ENCODE data around the gene ABCC1. TPM values are rescaled to one million over a fixed set of nuclear protein-coding genes. Genes with fewer than 3 reads are reported as not detected.

ABCC1 gene
- total RNA-seq, 1 experiment from 2014 or later: 16.1 TPM

- Histone ChIP-seq H3K4me2 (ENCODE audit: low read length) (no peak overlapping the region), H3K79me2 (ENCODE audit: low read length) (peaks cover 65% of the 10 kb centered on the region), H3K9me2 (replicated peaks; ENCODE audit: low read length) (no peaks in the 10 kb centered on the region), H2AFZ (ENCODE audit: low read length) (no peak overlapping the region), H4K20me1 (ENCODE audit: low read length) (no peaks in the 10 kb centered on the region), H3K9me3 (ENCODE audit: low read length) (no peaks in the 10 kb centered on the region), H3K27ac (ENCODE audit: low read length) (no peak overlapping the region), H3K36me3 (ENCODE audit: low read depth, low read length) (peaks cover 42% of the 10 kb centered on the region), H3K9ac (ENCODE audit: low read length) (no peak overlapping the region), H3K27me3 (ENCODE audit: low read length) (no peaks in the 10 kb centered on the region), H3F3A (ENCODE audit: low read length, unreplicated experiment) (no peaks in the 10 kb centered on the region), H3K4me1 (ENCODE audit: insufficient read depth, low read length) (no peaks in the 10 kb centered on the region), H3K4me3 (ENCODE audit: low read length) (no peak overlapping the region)
- DNase-seq (no peak), ATAC-seq (no peak)
- BruUV-seq (replicated peaks): no TSS peak
- CTCF ChIA-PET: no interaction called here
- TF ChIP-seq CTCF (conservative IDR thresholded peaks at IDR 0.05; ENCODE audit: low read depth, low read length) (no peak), EZH2 (IDR thresholded peaks at IDR 0.05; ENCODE audit: low read length, unreplicated experiment) (no peak), EZH2phosphoT487 (IDR thresholded peaks at IDR 0.05; ENCODE audit: borderline replicate concordance, low read length) (no peak)
- POLR2A ChIA-PET (ENCODE audit: unreplicated experiment): no interaction called here
- intact Hi-C loops (cut with micrococcal nuclease): no loop called here
These were observed 26.9 kb downstream of the ABCC1 start for GRCh38 chr16:15976225-15976812.

- H3K9me2 ChIP-seq (replicated peaks; ENCODE audit: low read length): no peaks in the 10 kb centered on the region
- H3K27ac ChIP-seq (ENCODE audit: low read length): no peak overlapping the region
- no peaks in the 10 kb centered on the region for H4K20me1 ChIP-seq (ENCODE audit: low read length)
- H3K9me3 ChIP-seq (ENCODE audit: low read length): no peaks in the 10 kb centered on the region
- ATAC-seq (no peak), DNase-seq (no peak)
- H3K27me3 ChIP-seq (ENCODE audit: low read length): no peaks in the 10 kb centered on the region
- TF ChIP-seq CTCF (conservative IDR thresholded peaks at IDR 0.05; ENCODE audit: low read depth, low read length) (no peak), EZH2phosphoT487 (IDR thresholded peaks at IDR 0.05; ENCODE audit: borderline replicate concordance, low read length) (no peak), EZH2 (IDR thresholded peaks at IDR 0.05; ENCODE audit: low read length, unreplicated experiment) (no peak)
- BruUV-seq (replicated peaks): no TSS peak
- H3K9ac ChIP-seq (ENCODE audit: low read length): no peak overlapping the region
- H3K4me1 ChIP-seq (ENCODE audit: insufficient read depth, low read length): no peaks in the 10 kb centered on the region
- H3K4me3 ChIP-seq (ENCODE audit: low read length): no peak overlapping the region
- POLR2A ChIA-PET (ENCODE audit: unreplicated experiment): no interaction called here
- no peak overlapping the region for H3K4me2 ChIP-seq (ENCODE audit: low read length)
- H3K79me2 ChIP-seq (ENCODE audit: low read length): peaks cover 58% of the 10 kb centered on the region
- peaks cover 46% of the 10 kb centered on the region for H3K36me3 ChIP-seq (ENCODE audit: low read depth, low read length)
- no peak overlapping the region for H2AFZ ChIP-seq (ENCODE audit: low read length)
- CTCF ChIA-PET: no interaction called here
- no peaks in the 10 kb centered on the region for H3F3A ChIP-seq (ENCODE audit: low read length, unreplicated experiment)
- intact Hi-C loops (cut with micrococcal nuclease): no loop called here
These were observed 27.7 kb downstream of the ABCC1 start for GRCh38 chr16:15976929-15977637.

- peaks cover 44% of the 10 kb centered on the region for H3K79me2 ChIP-seq (ENCODE audit: low read length)
- intact Hi-C loops (cut with micrococcal nuclease): no loop called here
- H3K4me1 ChIP-seq (ENCODE audit: insufficient read depth, low read length): no peaks in the 10 kb centered on the region
- H3K4me2 ChIP-seq (ENCODE audit: low read length): no peak overlapping the region
- no peak overlapping the region for H2AFZ ChIP-seq (ENCODE audit: low read length)
- no peaks in the 10 kb centered on the region for H3K9me2 ChIP-seq (replicated peaks; ENCODE audit: low read length)
- H3K36me3 ChIP-seq (ENCODE audit: low read depth, low read length): peaks cover 42% of the 10 kb centered on the region
- H3K4me3 ChIP-seq (ENCODE audit: low read length): no peak overlapping the region
- H4K20me1 ChIP-seq (ENCODE audit: low read length): no peaks in the 10 kb centered on the region
- ATAC-seq: peak; percentile 15; the same call in 1 of the 2 replicates
- TF ChIP-seq CTCF (conservative IDR thresholded peaks at IDR 0.05; ENCODE audit: low read depth, low read length): no peak
- no peak overlapping the region for H3K27ac ChIP-seq (ENCODE audit: low read length)
- H3K9me3 ChIP-seq (ENCODE audit: low read length): no peaks in the 10 kb centered on the region
- no peak overlapping the region for H3K9ac ChIP-seq (ENCODE audit: low read length)
- no peaks in the 10 kb centered on the region for H3F3A ChIP-seq (ENCODE audit: low read length, unreplicated experiment)
- no peaks in the 10 kb centered on the region for H3K27me3 ChIP-seq (ENCODE audit: low read length)
- ChIA-PET POLR2A (ENCODE audit: unreplicated experiment) (no interaction called here), CTCF (no interaction called here)
- BruUV-seq (replicated peaks): no TSS peak
- no peak for DNase-seq
These were observed 30.4 kb downstream of the ABCC1 start for GRCh38 chr16:15979801-15980200.

All from PC-3 (cell line).